Measurements from ENCODE around the gene RNF215.
A peak's percentile ranks its signal among the peaks of the same experiment; 100 is the strongest.
"Not testable (repeated sequence)": the region's sequence is repeated elsewhere in the genome, so short reads cannot be mapped to it uniquely, and the experiment has no call there.

The RNF215 gene

GRCh38 chr22:30357650-30358215, 29.5 kb downstream of the RNF215 start:
- DNase-seq: no peak

GRCh38 chr22:30357236-30357570, 30.0 kb downstream of the RNF215 start:
- DNase-seq: no peak

- DNase-seq: peak; percentile 83
Measured at GRCh38 chr22:30356449-30357235, 30.6 kb downstream of the RNF215 start, which contains the start of the genes CCDC157 and SF3A1. Gene CCDC157 (plus strand): TSS chr22:30357007. CDS start chr22:30366001, 8,994 bp downstream. Gene SF3A1 (minus strand): TSS chr22:30356894. CDS start chr22:30356792, 102 bp downstream.

GRCh38 chr22:30354644-30355043, 32.6 kb downstream of the RNF215 start:
- DNase-seq: no peak

GRCh38 chr22:30351226-30351625, 36.0 kb downstream of the RNF215 start:
- no peak for DNase-seq

GRCh38 chr22:30348809-30349208, 38.4 kb downstream of the RNF215 start:
- DNase-seq: no peak

- no peak for DNase-seq
Measured at GRCh38 chr22:30348404-30348803, 38.8 kb downstream of the RNF215 start.

GRCh38 chr22:30347255-30347892, 39.8 kb downstream of the RNF215 start:
- no peak for DNase-seq

GRCh38 chr22:30344447-30345200, 42.6 kb downstream of the RNF215 start:
- DNase-seq: no peak

- no peak for DNase-seq
Measured at GRCh38 chr22:30340911-30341685, 46.1 kb downstream of the RNF215 start.

- DNase-seq: no peak
Measured at GRCh38 chr22:30338802-30339201, 48.4 kb downstream of the RNF215 start.

GRCh38 chr22:30338341-30338740, 48.9 kb downstream of the RNF215 start:
- DNase-seq: not testable (repeated sequence)

- DNase-seq: no peak
Measured at GRCh38 chr22:30337461-30337778, 49.8 kb downstream of the RNF215 start.

- DNase-seq: no peak
Measured at GRCh38 chr22:30336752-30337460, 50.3 kb downstream of the RNF215 start.

GRCh38 chr22:30335236-30335635, 52.0 kb downstream of the RNF215 start:
- no peak for DNase-seq

- no peak for DNase-seq
Measured at GRCh38 chr22:30334646-30335045, 52.6 kb downstream of the RNF215 start.

GRCh38 chr22:30333707-30334087, 53.5 kb downstream of the RNF215 start:
- no peak for DNase-seq

- no peak for DNase-seq
Measured at GRCh38 chr22:30332994-30333706, 54.1 kb downstream of the RNF215 start.

GRCh38 chr22:30332551-30332950, 54.7 kb downstream of the RNF215 start:
- no peak for DNase-seq
